ENCODE data around the gene CES3.
"Not testable (repeated sequence)": the region's sequence is repeated elsewhere in the genome, so short reads cannot be mapped to it uniquely, and the experiment has no call there.

The CES3 gene

GRCh38 chr16:66926961-66927436 lies 34.1 kb upstream of the CES3 start:
- DNase-seq: no peak

- DNase-seq: no peak
These were observed 33.0 kb upstream of the CES3 start for GRCh38 chr16:66927918-66928649.

GRCh38 chr16:66928702-66929388 lies 32.2 kb upstream of the CES3 start:
- no peak for DNase-seq

GRCh38 chr16:66930189-66930588 lies 30.9 kb upstream of the CES3 start:
- DNase-seq: no peak

GRCh38 chr16:66931665-66932064 lies 29.4 kb upstream of the CES3 start:
- DNase-seq: no peak

GRCh38 chr16:66932076-66932475 lies 29.0 kb upstream of the CES3 start:
- no peak for DNase-seq

GRCh38 chr16:66933776-66934137 lies 27.3 kb upstream of the CES3 start:
- no peak for DNase-seq

GRCh38 chr16:66934138-66934838 lies 26.8 kb upstream of the CES3 start, which contains the start of gene CIAO2B:
CIAO2B (minus strand) TSS chr16:66934402; CDS start chr16:66934364, 38 bp downstream.
- peak; percentile 49 for DNase-seq

GRCh38 chr16:66934839-66935313 lies 26.2 kb upstream of the CES3 start:
- not testable (repeated sequence) for DNase-seq

GRCh38 chr16:66935314-66936011 lies 25.6 kb upstream of the CES3 start, which contains the start of gene CES2:
CES2 (plus strand) TSS chr16:66935516; CDS start chr16:66935636, 120 bp downstream.
- DNase-seq: no peak

- DNase-seq: no peak
These were observed 24.6 kb upstream of the CES3 start for GRCh38 chr16:66936462-66936861.

GRCh38 chr16:66936889-66937554 lies 24.0 kb upstream of the CES3 start:
- DNase-seq: no peak

- DNase-seq: no peak
These were observed 23.2 kb upstream of the CES3 start for GRCh38 chr16:66937725-66938337.

- no peak for DNase-seq
These were observed 21.7 kb upstream of the CES3 start for GRCh38 chr16:66939366-66939765.

GRCh38 chr16:66940236-66940635 lies 20.8 kb upstream of the CES3 start:
- no peak for DNase-seq

- DNase-seq: no peak
These were observed 18.1 kb upstream of the CES3 start for GRCh38 chr16:66942981-66943380.

- DNase-seq: no peak
These were observed 17.5 kb upstream of the CES3 start for GRCh38 chr16:66943426-66944053.

GRCh38 chr16:66944054-66944441 lies 17.0 kb upstream of the CES3 start:
- DNase-seq: no peak

GRCh38 chr16:66944971-66945370 lies 16.1 kb upstream of the CES3 start:
- not testable (repeated sequence) for DNase-seq

- DNase-seq: no peak
These were observed 15.1 kb upstream of the CES3 start for GRCh38 chr16:66945939-66946338.

GRCh38 chr16:66946541-66946940 lies 14.5 kb upstream of the CES3 start:
- no peak for DNase-seq
